ENCODE data around the gene DYNC2I2. TPM values are rescaled to one million over a fixed set of nuclear protein-coding genes. Genes with fewer than 3 reads are reported as not detected.

The DYNC2I2 gene
- total RNA-seq, 4 donors from 2014 or later, result 43.5 to 52.4 (median 45.8) TPM

- DNase-seq (ENCODE audit: low spot score in 2 of 2), result no peak
- Histone ChIP-seq H3K4me3 (no peak overlapping the region), H3K27ac (no peak overlapping the region), H3K4me1 (peaks cover 6% of the 10 kb centered on the region), H3K36me3 (peaks cover 98% of the 10 kb centered on the region), H3K27me3 (no peaks in the 10 kb centered on the region), H3K9me3 (no peaks in the 10 kb centered on the region)
- TF ChIP-seq POLR2AphosphoS5 (IDR thresholded peaks at IDR 0.05), result no peak
- TF ChIP-seq EP300 (IDR thresholded peaks at IDR 0.05), result no peak
- no peak for TF ChIP-seq POLR2A (IDR thresholded peaks at IDR 0.05)
- TF ChIP-seq CTCF (IDR thresholded peaks at IDR 0.05), result no peak
- WGBS, result 68% methylated on average over 14 of the region's 14 CpGs
These were observed 34.8 kb downstream of the DYNC2I2 start for GRCh38 chr9:128621730-128622455.

GRCh38 chr9:128619779-128620178, 36.9 kb downstream of the DYNC2I2 start:
- 96% methylated on average over 5 of the region's 5 CpGs for WGBS
- Histone ChIP-seq H3K4me3 (no peak overlapping the region), H3K27ac (no peak overlapping the region), H3K27me3 (no peaks in the 10 kb centered on the region), H3K9me3 (no peaks in the 10 kb centered on the region), H3K36me3 (peaks cover 98% of the 10 kb centered on the region), H3K4me1 (no peaks in the 10 kb centered on the region)
- TF ChIP-seq EP300 (IDR thresholded peaks at IDR 0.05) (no peak), POLR2A (IDR thresholded peaks at IDR 0.05) (no peak), POLR2AphosphoS5 (IDR thresholded peaks at IDR 0.05) (no peak), CTCF (IDR thresholded peaks at IDR 0.05) (no peak)
- no peak for DNase-seq (ENCODE audit: low spot score in 2 of 2)

GRCh38 chr9:128619127-128619526, 37.5 kb downstream of the DYNC2I2 start:
- H3K9me3 ChIP-seq, result no peaks in the 10 kb centered on the region
- WGBS, result 95% methylated on average over 6 of the region's 6 CpGs
- H3K36me3 ChIP-seq, result peaks cover 98% of the 10 kb centered on the region
- H3K27me3 ChIP-seq, result no peaks in the 10 kb centered on the region
- DNase-seq (ENCODE audit: low spot score in 2 of 2), result no peak
- no peak overlapping the region for H3K27ac ChIP-seq
- H3K4me3 ChIP-seq, result no peak overlapping the region
- no peaks in the 10 kb centered on the region for H3K4me1 ChIP-seq
- TF ChIP-seq POLR2AphosphoS5 (IDR thresholded peaks at IDR 0.05), result no peak
- TF ChIP-seq CTCF (IDR thresholded peaks at IDR 0.05), result no peak
- TF ChIP-seq EP300 (IDR thresholded peaks at IDR 0.05), result no peak
- no peak for TF ChIP-seq POLR2A (IDR thresholded peaks at IDR 0.05)

GRCh38 chr9:128617943-128618342, 38.7 kb downstream of the DYNC2I2 start:
- no peaks in the 10 kb centered on the region for H3K9me3 ChIP-seq
- no peak for DNase-seq (ENCODE audit: low spot score in 2 of 2)
- peaks cover 99% of the 10 kb centered on the region for H3K36me3 ChIP-seq
- no peaks in the 10 kb centered on the region for H3K4me1 ChIP-seq
- H3K27ac ChIP-seq, result no peak overlapping the region
- no peaks in the 10 kb centered on the region for H3K27me3 ChIP-seq
- H3K4me3 ChIP-seq, result no peak overlapping the region
- TF ChIP-seq POLR2AphosphoS5 (IDR thresholded peaks at IDR 0.05), result no peak
- 95% methylated on average over 6 of the region's 8 CpGs for WGBS

- H3K36me3 ChIP-seq, result peaks cover 100% of the 10 kb centered on the region
- no peak for TF ChIP-seq CTCF (IDR thresholded peaks at IDR 0.05)
- no peak for TF ChIP-seq POLR2A (IDR thresholded peaks at IDR 0.05)
- no peak for TF ChIP-seq EP300 (IDR thresholded peaks at IDR 0.05)
- TF ChIP-seq POLR2AphosphoS5 (IDR thresholded peaks at IDR 0.05), result no peak
- H3K4me1 ChIP-seq, result no peaks in the 10 kb centered on the region
- H3K9me3 ChIP-seq, result no peaks in the 10 kb centered on the region
- no peak overlapping the region for H3K27ac ChIP-seq
- H3K27me3 ChIP-seq, result no peaks in the 10 kb centered on the region
- no peak for DNase-seq (ENCODE audit: low spot score in 2 of 2)
- WGBS, result 91% methylated on average over 12 of the region's 12 CpGs
- H3K4me3 ChIP-seq, result no peak overlapping the region
These were observed 41.1 kb downstream of the DYNC2I2 start for GRCh38 chr9:128615571-128615970.

Data from suprapubic skin (tissue), 4 donors.